ENCODE data around the gene NSUN6. TPM values are rescaled to one million over a fixed set of nuclear protein-coding genes. Genes with fewer than 3 reads are reported as not detected.

The NSUN6 gene
- polyA plus RNA-seq (2012; ENCODE audit: insufficient read depth, insufficient read length) = 24.4 TPM

- DNase-seq (ENCODE audit: low read depth, low spot score) = peak; percentile 89
- H3K4me3 ChIP-seq (ENCODE audit: low read length) = peak within 1 kb of the TSS; percentile 93
Measured at GRCh38 chr10:18651324-18652007, at the start of gene NSUN6. NSUN6 (minus strand) TSS chr10:18651587; CDS start chr10:18651203, 384 bp downstream.

GRCh38 chr10:18699849-18700840 lies 48.8 kb upstream of the NSUN6 start:
- H3K4me3 ChIP-seq (ENCODE audit: low read length) = no peak overlapping the region
- no peak for DNase-seq (ENCODE audit: low read depth, low spot score)

- H3K4me3 ChIP-seq (ENCODE audit: low read length) = no peak overlapping the region
- DNase-seq (ENCODE audit: low read depth, low spot score) = no peak
Measured at GRCh38 chr10:18690541-18690940, 39.2 kb upstream of the NSUN6 start.

GRCh38 chr10:18689498-18689897 lies 38.1 kb upstream of the NSUN6 start:
- H3K4me3 ChIP-seq (ENCODE audit: low read length) = no peak overlapping the region
- DNase-seq (ENCODE audit: low read depth, low spot score) = peak; percentile 28

GRCh38 chr10:18687706-18688105 lies 36.3 kb upstream of the NSUN6 start:
- H3K4me3 ChIP-seq (ENCODE audit: low read length) = no peak overlapping the region
- no peak for DNase-seq (ENCODE audit: low read depth, low spot score)

- DNase-seq (ENCODE audit: low read depth, low spot score) = no peak
- H3K4me3 ChIP-seq (ENCODE audit: low read length) = no peak overlapping the region
Measured at GRCh38 chr10:18687195-18687594, 35.8 kb upstream of the NSUN6 start.

- no peak for DNase-seq (ENCODE audit: low read depth, low spot score)
- H3K4me3 ChIP-seq (ENCODE audit: low read length) = no peak overlapping the region
Measured at GRCh38 chr10:18685555-18685954, 34.2 kb upstream of the NSUN6 start.

GRCh38 chr10:18684953-18685352 lies 33.6 kb upstream of the NSUN6 start:
- no peak for DNase-seq (ENCODE audit: low read depth, low spot score)
- H3K4me3 ChIP-seq (ENCODE audit: low read length) = no peak overlapping the region

GRCh38 chr10:18684416-18684815 lies 33.0 kb upstream of the NSUN6 start:
- H3K4me3 ChIP-seq (ENCODE audit: low read length) = no peak overlapping the region
- DNase-seq (ENCODE audit: low read depth, low spot score) = no peak

- no peak for DNase-seq (ENCODE audit: low read depth, low spot score)
- no peak overlapping the region for H3K4me3 ChIP-seq (ENCODE audit: low read length)
Measured at GRCh38 chr10:18683427-18683826, 32.0 kb upstream of the NSUN6 start.

- no peak overlapping the region for H3K4me3 ChIP-seq (ENCODE audit: low read length)
- DNase-seq (ENCODE audit: low read depth, low spot score) = no peak
Measured at GRCh38 chr10:18681971-18682411, 30.6 kb upstream of the NSUN6 start.

- H3K4me3 ChIP-seq (ENCODE audit: low read length) = no peak overlapping the region
- no peak for DNase-seq (ENCODE audit: low read depth, low spot score)
Measured at GRCh38 chr10:18681366-18681765, 30.0 kb upstream of the NSUN6 start.

- H3K4me3 ChIP-seq (ENCODE audit: low read length) = no peak overlapping the region
- no peak for DNase-seq (ENCODE audit: low read depth, low spot score)
Measured at GRCh38 chr10:18680754-18681153, 29.4 kb upstream of the NSUN6 start.

- no peak overlapping the region for H3K4me3 ChIP-seq (ENCODE audit: low read length)
- no peak for DNase-seq (ENCODE audit: low read depth, low spot score)
Measured at GRCh38 chr10:18675086-18675801, 23.9 kb upstream of the NSUN6 start.

GRCh38 chr10:18668026-18668425 lies 16.6 kb upstream of the NSUN6 start:
- no peak for DNase-seq (ENCODE audit: low read depth, low spot score)
- no peak overlapping the region for H3K4me3 ChIP-seq (ENCODE audit: low read length)

- DNase-seq (ENCODE audit: low read depth, low spot score) = no peak
- H3K4me3 ChIP-seq (ENCODE audit: low read length) = no peak overlapping the region
Measured at GRCh38 chr10:18666810-18667209, 15.4 kb upstream of the NSUN6 start.

- no peak for DNase-seq (ENCODE audit: low read depth, low spot score)
- H3K4me3 ChIP-seq (ENCODE audit: low read length) = no peak overlapping the region
Measured at GRCh38 chr10:18665815-18666558, 14.6 kb upstream of the NSUN6 start.

GRCh38 chr10:18664841-18665478 lies 13.6 kb upstream of the NSUN6 start:
- H3K4me3 ChIP-seq (ENCODE audit: low read length) = no peak overlapping the region
- DNase-seq (ENCODE audit: low read depth, low spot score) = no peak

Data from Jurkat, Clone E6-1 (cell line).